ENCODE measurements around the gene ZNF534. TPM values are rescaled to one million over a fixed set of nuclear protein-coding genes. Genes with fewer than 3 reads are reported as not detected.
A peak's percentile ranks its signal among the peaks of the same experiment; 100 is the strongest.

Gene ZNF534
- total and polyA plus RNA-seq, 9 of the 15 experiments (the other 6 are each of a cell fraction or from before 2014, with no cell fraction given), result 0.08 to 0.33 (median 0.22) TPM; not detected in 1

GRCh38 chr19:52397310-52398080 lies 31.5 kb upstream of the ZNF534 start, which contains the start of gene ZNF528 (continued):
- no peak for TF ChIP-seq IRF1 (CRISPR knock-in tag; IDR thresholded peaks at IDR 0.05; ENCODE audit: borderline replicate concordance)
- no peak for TF ChIP-seq FOXA3 (CRISPR knock-in tag; conservative IDR thresholded peaks at IDR 0.05 in 1 of 2, IDR thresholded peaks at IDR 0.05 in 1 of 2)
- no peak for TF ChIP-seq PRPF4 (IDR thresholded peaks at IDR 0.05; ENCODE audit: insufficient read depth, low read depth, low read length, poor library complexity, severe bottlenecking)
- no peak for TF ChIP-seq CREBBP (IDR thresholded peaks at IDR 0.05; ENCODE audit: low read depth, low read length)
- no peak for TF ChIP-seq ZNF76 (CRISPR knock-in tag; IDR thresholded peaks at IDR 0.05; ENCODE audit: borderline replicate concordance)
- no peak for TF ChIP-seq ARID2 (IDR thresholded peaks at IDR 0.05)
- TF ChIP-seq SRF (CRISPR knock-in tag; IDR thresholded peaks at IDR 0.05), result no peak
- no peak for TF ChIP-seq HEY1 (CRISPR knock-in tag; IDR thresholded peaks at IDR 0.05; ENCODE audit: borderline replicate concordance)
- no peak for TF ChIP-seq OTX1 (CRISPR knock-in tag; IDR thresholded peaks at IDR 0.05)
- peak; percentile 91 for TF ChIP-seq NR2C1 (IDR thresholded peaks at IDR 0.05)
- peak; percentile 93 for TF ChIP-seq NR2C1 (tag; IDR thresholded peaks at IDR 0.05)
- TF ChIP-seq ELK3 (CRISPR knock-in tag; IDR thresholded peaks at IDR 0.05), result no peak
- TF ChIP-seq ZNF79 (CRISPR knock-in tag; IDR thresholded peaks at IDR 0.05; ENCODE audit: low read depth), result no peak
- TF ChIP-seq HMG20A (CRISPR knock-in tag; conservative IDR thresholded peaks at IDR 0.05), result no peak
- TF ChIP-seq ILK (tag; IDR thresholded peaks at IDR 0.05; ENCODE audit: borderline replicate concordance, low read depth), result no peak
- TF ChIP-seq NEUROD1 (IDR thresholded peaks at IDR 0.05; ENCODE audit: borderline replicate concordance, low read depth, low read length, partially characterized antibody), result no peak
- no peak for TF ChIP-seq ATF1 (CRISPR knock-in tag; IDR thresholded peaks at IDR 0.05)
- TF ChIP-seq ATF1 (tag; IDR thresholded peaks at IDR 0.05), result 0 out of 2 replicates have a peak, but pooled peaks have one; percentile 12
- TF ChIP-seq ZBTB49 (CRISPR knock-in tag; IDR thresholded peaks at IDR 0.05; ENCODE audit: borderline replicate concordance), result no peak
- TF ChIP-seq TEAD4 (IDR thresholded peaks at IDR 0.05; ENCODE audit: low read length), result no peak
- no peak for TF ChIP-seq TEAD4 (CRISPR knock-in tag; IDR thresholded peaks at IDR 0.05; ENCODE audit: borderline replicate concordance)
- TF ChIP-seq ZNF717 (CRISPR knock-in tag; IDR thresholded peaks at IDR 0.05), result no peak
- TF ChIP-seq E2F3 (CRISPR knock-in tag; IDR thresholded peaks at IDR 0.05), result no peak
